IMR-90 (cell line): Measurements from ENCODE around the gene PILRA. TPM values are rescaled to one million over a fixed set of nuclear protein-coding genes. Genes with fewer than 3 reads are reported as not detected.
A peak's percentile ranks its signal among the peaks of the same experiment; 100 is the strongest.

Source experiments
- ATAC-seq: fragments of 200-7000 bp; cut with Tn5 transposase; 2 replicates; pipeline ENCODE4 v1.9.1; 2020; ENCODE audit warnings: low read depth, mild to moderate bottlenecking, moderate library complexity
- BruUV-seq: library from RNA; stranded (reverse); fragments of 400-500 nt; replicated peaks from 2 replicates; lab custom pipeline; 2021; lab: Mats Ljungman, UMichigan
- CTCF ChIA-PET: fragments of 300-600 bp; formaldehyde crosslinking; extraction: SDS; loops from one replicate; lab custom pipeline; 2021; ENCODE audit warnings: antibody characterized with exemption; lab: Yijun Ruan, JAX
- POLR2A ChIA-PET: fragments of 300-600 bp; sonication (Branson Sonifier 250); formaldehyde crosslinking; loops from one replicate; lab custom pipeline; 2022; ENCODE audit warnings: antibody characterized with exemption; ENCODE audit not compliant: unreplicated experiment; lab: Charles Lee
- DNase-seq: peaks from one replicate; pipeline ENCODE4 v3.0.0; 2013
- H2AFZ ChIP-seq: replicated peaks from 2 replicates; pipeline ENCODE3; 2013; ENCODE audit warnings: low read length, mild to moderate bottlenecking; ENCODE audit not compliant: poor library complexity
- H2AK5ac ChIP-seq: 2 replicates; pipeline ENCODE4 v1.6.1; 2013; ENCODE audit warnings: low read depth, low read length, inconsistent platforms
- H2AK9ac ChIP-seq: replicated peaks from 2 replicates; pipeline ENCODE3; 2013; ENCODE audit warnings: mild to moderate bottlenecking, low read depth, low read length, moderate library complexity; ENCODE audit not compliant: poor library complexity
- H2BK120ac ChIP-seq: 2 replicates; pipeline ENCODE4 v1.6.1; 2013; ENCODE audit warnings: low read depth, low read length, inconsistent platforms
- H2BK15ac ChIP-seq: 3 replicates; pipeline ENCODE4 v1.6.1; 2013; ENCODE audit warnings: low read depth, low read length, inconsistent platforms
- H2BK20ac ChIP-seq: 2 replicates; pipeline ENCODE4 v1.6.1; 2013; ENCODE audit warnings: low read depth, mild to moderate bottlenecking, inconsistent platforms, low read length, moderate library complexity
- H2BK5ac ChIP-seq: 2 replicates; pipeline ENCODE4 v1.6.1; 2013; ENCODE audit warnings: mild to moderate bottlenecking, low read depth, low read length, inconsistent platforms; ENCODE audit not compliant: poor library complexity, severe bottlenecking
- H3K14ac ChIP-seq: replicated peaks from 2 replicates; pipeline ENCODE4 v1.6.1; 2013; ENCODE audit warnings: low read depth, low read length, inconsistent platforms
- H3K18ac ChIP-seq: 2 replicates; pipeline ENCODE4 v1.6.1; 2013; ENCODE audit warnings: low read depth, low read length, control low read depth
- H3K23ac ChIP-seq: 2 replicates; pipeline ENCODE4 v1.6.1; 2013; ENCODE audit warnings: low read depth, low read length, inconsistent platforms
- H3K27ac ChIP-seq: 2 replicates; pipeline ENCODE4 v1.5.1; 2013; ENCODE audit warnings: mild to moderate bottlenecking, control low read depth, low read length; ENCODE audit not compliant: insufficient read depth
- H3K27me3 ChIP-seq: 2 replicates; pipeline ENCODE4 v1.6.1; 2013; ENCODE audit warnings: low read length; ENCODE audit not compliant: control insufficient read depth, insufficient read depth
- H3K36me3 ChIP-seq: 2 replicates; pipeline ENCODE4 v1.6.1; 2013; ENCODE audit warnings: low read length, mixed read lengths; ENCODE audit not compliant: control insufficient read depth, insufficient read depth
- H3K4ac ChIP-seq: 2 replicates; pipeline ENCODE4 v1.6.1; 2013; ENCODE audit warnings: low read depth, low read length, inconsistent platforms
- H3K4me1 ChIP-seq: 2 replicates; pipeline ENCODE4 v1.6.1; 2013; ENCODE audit warnings: low read length, mixed read lengths; ENCODE audit not compliant: control insufficient read depth, insufficient read depth
- H3K4me2 ChIP-seq: 2 replicates; pipeline ENCODE4 v1.6.1; 2013; ENCODE audit warnings: low read depth, mild to moderate bottlenecking, control low read depth, low read length, moderate library complexity
- H3K4me3 ChIP-seq: 2 replicates; pipeline ENCODE4 v1.5.1; 2013; ENCODE audit warnings: low read depth, mild to moderate bottlenecking, control low read depth, low read length, moderate library complexity; ENCODE audit not compliant: insufficient read depth
- H3K56ac ChIP-seq: 2 replicates; pipeline ENCODE4 v1.6.1; 2013; ENCODE audit warnings: low read length, inconsistent platforms; ENCODE audit not compliant: insufficient read depth; ENCODE audit errors: extremely low read depth
- H3K79me1 ChIP-seq, 2 experiments: 2 replicates each; pipeline ENCODE4 v1.6.1; 2013; ENCODE audit warnings: low read length in 2 of 2, inconsistent platforms in 1 of 2, low read depth in 1 of 2
- H3K9ac ChIP-seq: 2 replicates; pipeline ENCODE4 v1.6.1; 2013; ENCODE audit warnings: low read depth, low read length, control low read depth
- H3K9me1 ChIP-seq: 2 replicates; pipeline ENCODE4 v1.6.1; 2013; ENCODE audit warnings: low read length, inconsistent platforms; ENCODE audit not compliant: insufficient read depth
- H3K9me3 ChIP-seq: 2 replicates; pipeline ENCODE4 v1.6.1; 2013; ENCODE audit warnings: low read length; ENCODE audit not compliant: control insufficient read depth, insufficient read depth
- H4K20me1 ChIP-seq: 2 replicates; pipeline ENCODE4 v1.6.1; 2013; ENCODE audit warnings: low read length, inconsistent platforms; ENCODE audit not compliant: insufficient read depth
- H4K5ac ChIP-seq: 2 replicates; pipeline ENCODE4 v1.6.1; 2013; ENCODE audit warnings: mild to moderate bottlenecking, low read depth, low read length, control low read depth
- H4K8ac ChIP-seq, 2 experiments: 2 replicates each; pipeline ENCODE4 v1.6.1; 2013; ENCODE audit warnings: low read depth in 2 of 2, low read length in 2 of 2, control low read depth in 1 of 2, inconsistent platforms in 1 of 2
- H4K91ac ChIP-seq: 2 replicates; pipeline ENCODE4 v1.6.1; 2013; ENCODE audit warnings: low read depth, low read length, inconsistent platforms; ENCODE audit not compliant: insufficient read depth
- CEBPB ChIP-seq: IDR thresholded peaks from 2 replicates; pipeline ENCODE4 v1.6.1; 2012; ENCODE audit warnings: low read depth, low read length, improper control_type of control experiment
- CHD1 ChIP-seq: IDR thresholded peaks from 2 replicates; pipeline ENCODE4 v1.6.1; 2012; ENCODE audit warnings: low read depth, low read length, improper control_type of control experiment
- ELK1 ChIP-seq: fragments of 150-350 bp; IDR thresholded peaks from 2 replicates; pipeline ENCODE4 v1.6.1; 2016; ENCODE audit warnings: low read depth, mild to moderate bottlenecking, low read length, moderate library complexity, borderline replicate concordance
- FOS ChIP-seq: fragments of 150-350 bp; IDR thresholded peaks from 2 replicates; pipeline ENCODE4 v1.6.1; 2016; ENCODE audit warnings: low read depth, low read length
- MAFK ChIP-seq: IDR thresholded peaks from 2 replicates; pipeline ENCODE4 v1.6.1; 2012; ENCODE audit warnings: low read depth, low read length, improper control_type of control experiment
- MAZ ChIP-seq: IDR thresholded peaks from 2 replicates; pipeline ENCODE4 v1.6.1; 2012; ENCODE audit warnings: low read depth, mild to moderate bottlenecking, low read length, improper control_type of control experiment, moderate library complexity, borderline replicate concordance
- MXI1 ChIP-seq: IDR thresholded peaks from 2 replicates; pipeline ENCODE4 v1.6.1; 2012; ENCODE audit warnings: low read depth, mild to moderate bottlenecking, low read length, moderate library complexity, borderline replicate concordance
- NFE2L2 ChIP-seq: fragments of 150-350 bp; IDR thresholded peaks from 2 replicates; pipeline ENCODE4 v1.6.1; 2016; ENCODE audit warnings: low read depth, mild to moderate bottlenecking, low read length
- POLR2A ChIP-seq: IDR thresholded peaks from 2 replicates; pipeline ENCODE4 v1.6.1; 2012; ENCODE audit warnings: mild to moderate bottlenecking, low read depth, low read length
- RAD21 ChIP-seq: IDR thresholded peaks from 2 replicates; pipeline ENCODE4 v1.6.1; 2012; ENCODE audit warnings: low read length, improper control_type of control experiment
- RCOR1 ChIP-seq: IDR thresholded peaks from 2 replicates; pipeline ENCODE4 v1.6.1; 2012; ENCODE audit warnings: mild to moderate bottlenecking, low read length, improper control_type of control experiment; ENCODE audit not compliant: insufficient replicate concordance
- RFX5 ChIP-seq: IDR thresholded peaks from 2 replicates; pipeline ENCODE4 v1.8.0; 2012; ENCODE audit warnings: low read depth, mild to moderate bottlenecking, low read length, moderate library complexity
- SMC3 ChIP-seq: fragments of 150-350 bp; IDR thresholded peaks from 2 replicates; pipeline ENCODE4 v1.6.1; 2016; ENCODE audit warnings: low read depth, mild to moderate bottlenecking, antibody characterized with exemption, low read length, moderate library complexity
- USF2 ChIP-seq: fragments of 150-350 bp; IDR thresholded peaks from 2 replicates; pipeline ENCODE4 v1.6.1; 2017; ENCODE audit warnings: mild to moderate bottlenecking, antibody characterized with exemption, low read length, low read depth
- WGBS, 2 experiments: methylation state at CpG; one replicate each; pipeline versions ENCODE4 v1.1.5 to v1.1.7; 2013; ENCODE audit warnings: missing lambda C conversion rate in 2 of 2; ENCODE audit not compliant: insufficient read length in 1 of 2; ENCODE audit errors: extremely low coverage in 2 of 2; 5-methylcytosine and 5-hydroxymethylcytosine counted together
- dilution Hi-C: fragments of 300-500 bp; cut with HindIII; formaldehyde crosslinking; loops from one replicate; pipeline ENCODE4 v1.14.3; 2018; ENCODE audit warnings: low sequenced_read_pairs; ENCODE audit not compliant: unreplicated experiment
- in situ Hi-C: fragments of 300-500 bp; cut with MboI; formaldehyde crosslinking; loops from 3 replicates; pipeline ENCODE4 v1.14.3; 2019; ENCODE audit warnings: low sequenced_read_pairs, inconsistent platforms, mixed read lengths
- intact Hi-C: fragments of 100-400 bp; cut with micrococcal nuclease; formaldehyde crosslinking; loops from 2 replicates; pipeline ENCODE4 v1.10.0; 2022
- polyA plus RNA-seq, 3 experiments: library from polyadenylated mRNA; depleted of rRNA; stranded (reverse); fragments of >200 nt; gene quantifications; 2 replicates each; pipeline ENCODE4 v1.2.3, GENCODE V29; 2012; ENCODE audit warnings: low replicate concordance in 1 of 3
- total RNA-seq: library from RNA; depleted of rRNA; stranded (reverse); fragments of >200 nt; gene quantifications from 2 replicates; pipeline ENCODE4 v1.2.3, GENCODE V29; 2012

Gene PILRA
- total and polyA plus RNA-seq, 2 of the 4 experiments (the other 2 are of a cell fraction) = 0.56 TPM; not detected in 1

- dilution Hi-C loops = no loop called here
- peak overlapping the region; percentile 3; the same call in 1 of the 2 replicates for H3K18ac ChIP-seq
- H3K27ac ChIP-seq = peak overlapping the region; percentile 97
- H3K4me3 ChIP-seq = peak overlapping the region; percentile 63
- peak overlapping the region; percentile 18 to 80; a peak in 3 of 4 replicates for H4K8ac ChIP-seq
- H2BK5ac ChIP-seq = peak overlapping the region; percentile 96
- H2BK15ac ChIP-seq = 0 out of 3 replicates have a peak overlapping the region, but pooled peaks have one; percentile 54
- no peak overlapping the region for H2BK20ac ChIP-seq
- H3K9ac ChIP-seq = peak overlapping the region; percentile 76
- in situ Hi-C loops = loop anchor here (25.0 kb wide), 1 partner anchor 682 kb away; no protein-coding TSS in a partner anchor
- intact Hi-C loops = no loop called here
- peaks cover 8% of the 10 kb centered on the region; the same call in 1 of the 2 replicates for H3K4me1 ChIP-seq
- peak overlapping the region; percentile 85 for H2AFZ ChIP-seq
- H3K27me3 ChIP-seq = no peaks in the 10 kb centered on the region
- BruUV-seq = TSS peak; percentile 29
- H3K14ac ChIP-seq = peak overlapping the region; percentile 71
- H4K91ac ChIP-seq = peak overlapping the region; percentile 55
- H3K79me1 ChIP-seq = peaks cover 15 to 55% of the 10 kb centered on the region in 2 experiments
- WGBS, 2 experiments = 18% methylated on average over 10 of the region's 31 CpGs; no CpG with 5 or more reads in 1 of the 2 experiments
- H3K9me1 ChIP-seq = peaks cover 13% of the 10 kb centered on the region
- DNase-seq (peak; percentile 27), ATAC-seq (no peak)
- H4K20me1 ChIP-seq = peaks cover 13% of the 10 kb centered on the region
- peak overlapping the region; percentile 85 for H3K4ac ChIP-seq
- peak overlapping the region; percentile 67; the same call in 1 of the 2 replicates for H2AK5ac ChIP-seq
- peak overlapping the region; percentile 14; the same call in 1 of the 2 replicates for H4K5ac ChIP-seq
- peak overlapping the region; percentile 78 for H3K56ac ChIP-seq
- H3K4me2 ChIP-seq = peak overlapping the region; percentile 77
- no peak overlapping the region for H2BK120ac ChIP-seq
- ChIA-PET CTCF (no interaction called here), POLR2A (no interaction called here)
- peak overlapping the region; percentile 77 for H2AK9ac ChIP-seq
- H3K9me3 ChIP-seq = no peaks in the 10 kb centered on the region
- H3K23ac ChIP-seq = peak overlapping the region; percentile 69
- peaks cover 28% of the 10 kb centered on the region for H3K36me3 ChIP-seq
- TF ChIP-seq MAFK (no peak), POLR2A (no peak; the same call in 1 of the 2 replicates), ELK1 (no peak), CEBPB (no peak), RFX5 (no peak), CHD1 (no peak), NFE2L2 (no peak), SMC3 (no peak), USF2 (no peak), MAZ (no peak), MXI1 (no peak), RCOR1 (no peak), RAD21 (no peak), FOS (no peak)
These were observed 57.4 kb downstream of the PILRA start for GRCh38 chr7:100430493-100431285.
